ENCODE data around the gene DNAJC17. TPM values are rescaled to one million over a fixed set of nuclear protein-coding genes. Genes with fewer than 3 reads are reported as not detected.

DNAJC17 gene
- total RNA-seq, 2 donors from 2014 or later, result 26.3 to 37.3 TPM

DNA sequence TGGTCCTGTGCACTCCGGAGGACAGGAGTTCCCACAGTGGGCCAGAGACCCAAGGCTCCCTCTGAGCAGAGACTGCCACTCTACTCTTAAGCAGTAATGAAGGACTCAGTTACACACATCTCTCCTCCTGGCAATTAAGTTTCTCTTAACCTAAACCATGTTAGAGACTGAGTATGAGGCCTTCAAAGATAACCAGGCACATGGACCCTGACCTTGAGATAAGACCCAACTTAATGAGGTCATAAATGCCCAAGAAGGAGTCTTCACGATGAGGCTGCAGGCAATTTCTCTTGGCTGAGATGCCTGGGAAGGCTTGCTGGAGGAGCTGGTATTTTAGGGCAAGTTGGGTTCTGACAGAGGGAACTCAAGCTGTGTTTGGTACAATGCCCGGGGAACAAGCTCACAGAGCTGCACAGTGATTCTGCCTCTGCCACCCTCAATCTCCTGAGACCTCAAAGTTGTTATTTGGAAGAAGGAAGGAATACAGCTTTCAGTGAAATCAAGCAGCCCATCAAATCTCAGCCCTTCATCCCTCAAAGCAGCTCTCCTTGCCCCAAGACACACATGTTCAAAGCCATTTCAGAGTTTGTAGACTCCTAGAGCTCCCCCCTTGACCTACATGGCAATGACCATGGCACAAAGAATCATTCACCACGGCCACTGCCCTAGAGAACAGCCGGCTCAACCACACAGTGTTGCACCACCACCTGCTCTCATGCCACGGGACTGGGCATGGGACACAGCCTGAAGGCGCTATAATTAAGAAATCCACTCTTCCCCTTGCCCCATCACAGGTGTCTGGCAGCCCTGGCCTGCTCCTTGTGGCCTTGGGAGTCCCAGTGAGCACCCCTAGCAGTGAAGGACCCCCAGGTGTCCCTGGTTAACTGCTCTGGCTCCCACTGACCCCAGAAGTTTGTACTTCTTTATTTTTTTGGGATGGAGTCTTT lies 59.3 kb downstream of the DNAJC17 start:
- Mint-ChIP-seq H3K4me1 (ENCODE audit: low read depth) (peaks cover 38% of the 10 kb centered on the region), H3K4me3 (no peak overlapping the region), H3K27me3 (ENCODE audit: low read depth) (no peaks in the 10 kb centered on the region), H3K27ac (no peak overlapping the region), H3K36me3 (ENCODE audit: insufficient read depth in 2 of 2) (peaks cover 6 to 11% of the 10 kb centered on the region in 2 donors), H3K9me3 (no peaks in the 10 kb centered on the region)
- ATAC-seq (replicated peaks in 1 of 2), result no peak
- DNase-seq, result no peak

DNA sequence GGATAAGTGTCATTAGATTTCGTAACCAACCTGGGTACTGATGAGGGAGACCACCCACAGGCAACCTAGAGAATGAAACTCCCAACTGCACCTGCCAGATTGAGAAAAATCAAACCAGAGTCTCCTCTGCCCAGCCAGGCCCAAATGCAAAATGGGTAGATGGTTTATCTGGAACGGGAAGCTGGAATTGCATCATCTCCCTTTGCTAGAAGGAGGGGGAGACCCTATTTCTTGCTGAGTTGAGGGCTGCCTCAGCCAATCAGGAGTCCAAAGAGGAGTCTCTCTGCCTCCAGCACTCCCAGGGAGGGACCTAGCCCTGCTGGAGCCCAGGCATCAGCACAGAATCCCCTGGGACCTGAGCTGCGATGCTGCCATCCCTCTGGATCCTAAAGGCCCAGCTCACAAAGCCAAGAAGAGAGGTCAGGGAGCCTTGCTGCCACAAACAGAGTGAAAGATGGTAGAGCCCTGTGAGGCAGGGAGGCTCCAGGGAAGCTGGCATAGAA lies 60.3 kb downstream of the DNAJC17 start:
- no peak for DNase-seq

GRCh38 chr15:40744815-40745152 lies 62.5 kb downstream of the DNAJC17 start:
- Mint-ChIP-seq H3K36me3 (ENCODE audit: insufficient read depth in 2 of 2) (peaks cover 7 to 16% of the 10 kb centered on the region in 2 donors), H3K4me3 (no peak overlapping the region), H3K27ac (peak overlapping the region; percentile 93), H3K27me3 (ENCODE audit: low read depth) (no peaks in the 10 kb centered on the region), H3K9me3 (no peaks in the 10 kb centered on the region), H3K4me1 (ENCODE audit: low read depth) (peaks cover 29% of the 10 kb centered on the region)
- no peak for ATAC-seq (replicated peaks in 1 of 2)
- no peak for DNase-seq

More for the DNA sequence above, 60.3 kb downstream of the DNAJC17 start:
- ATAC-seq (replicated peaks in 1 of 2), result no peak
- Mint-ChIP-seq H3K27ac (peak overlapping the region; percentile 28), H3K4me3 (no peak overlapping the region), H3K9me3 (no peaks in the 10 kb centered on the region), H3K4me1 (ENCODE audit: low read depth) (peaks cover 36% of the 10 kb centered on the region), H3K36me3 (ENCODE audit: insufficient read depth in 2 of 2) (peaks cover 8 to 15% of the 10 kb centered on the region in 2 donors), H3K27me3 (ENCODE audit: low read depth) (no peaks in the 10 kb centered on the region)

- Mint-ChIP-seq H3K27me3 (ENCODE audit: low read depth) (no peaks in the 10 kb centered on the region), H3K4me3 (peak overlapping the region; percentile 51 to 69), H3K27ac (peak overlapping the region; percentile 93), H3K9me3 (no peaks in the 10 kb centered on the region), H3K4me1 (ENCODE audit: low read depth) (peaks cover 29% of the 10 kb centered on the region), H3K36me3 (ENCODE audit: insufficient read depth in 2 of 2) (peaks cover 7 to 13% of the 10 kb centered on the region in 2 donors)
- peak; percentile 73 to 79 for DNase-seq
- peak; percentile 91 to 95 for ATAC-seq (replicated peaks in 1 of 2)
These were observed 63.1 kb downstream of the DNAJC17 start for GRCh38 chr15:40743921-40744814.

- Mint-ChIP-seq H3K4me1 (ENCODE audit: low read depth) (peaks cover 29% of the 10 kb centered on the region), H3K27me3 (ENCODE audit: low read depth) (no peaks in the 10 kb centered on the region), H3K4me3 (peak overlapping the region; percentile 51 to 69), H3K36me3 (ENCODE audit: insufficient read depth in 2 of 2) (peaks cover 9 to 13% of the 10 kb centered on the region in 2 donors), H3K27ac (peak overlapping the region; percentile 93), H3K9me3 (no peaks in the 10 kb centered on the region)
- DNase-seq (no peak), ATAC-seq (replicated peaks in 1 of 2) (peak in 1 of 2 donors; percentile 42)
These were observed 63.8 kb downstream of the DNAJC17 start for GRCh38 chr15:40743485-40743901.

GRCh38 chr15:40739854-40740253 lies 67.4 kb downstream of the DNAJC17 start:
- Mint-ChIP-seq H3K4me3 (no peak overlapping the region), H3K27ac (no peak overlapping the region), H3K4me1 (ENCODE audit: low read depth) (peaks cover 21% of the 10 kb centered on the region), H3K9me3 (no peaks in the 10 kb centered on the region), H3K27me3 (ENCODE audit: low read depth) (no peaks in the 10 kb centered on the region), H3K36me3 (ENCODE audit: insufficient read depth in 2 of 2) (peaks cover 4 to 12% of the 10 kb centered on the region in 2 donors)
- no peak for DNase-seq
- no peak for ATAC-seq (replicated peaks in 1 of 2)

GRCh38 chr15:40739047-40739446 lies 68.2 kb downstream of the DNAJC17 start:
- DNase-seq, result no peak
- Mint-ChIP-seq H3K4me3 (no peak overlapping the region), H3K27me3 (ENCODE audit: low read depth) (no peaks in the 10 kb centered on the region), H3K36me3 (ENCODE audit: insufficient read depth in 2 of 2) (peaks cover 4 to 15% of the 10 kb centered on the region in 2 donors), H3K4me1 (ENCODE audit: low read depth) (peaks cover 15% of the 10 kb centered on the region), H3K27ac (peak overlapping the region; percentile 63), H3K9me3 (no peaks in the 10 kb centered on the region)
- ATAC-seq (replicated peaks in 1 of 2), result no peak

GRCh38 chr15:40737048-40737447 lies 70.2 kb downstream of the DNAJC17 start:
- peaks cover 4 to 10% of the 10 kb centered on the region in 2 donors for H3K36me3 Mint-ChIP-seq (ENCODE audit: insufficient read depth in 2 of 2)
- H3K9me3 Mint-ChIP-seq, result no peaks in the 10 kb centered on the region
- no peaks in the 10 kb centered on the region for H3K27me3 Mint-ChIP-seq (ENCODE audit: low read depth)
- DNase-seq (no peak), ATAC-seq (replicated peaks in 1 of 2) (no peak)
- no peak overlapping the region for H3K27ac Mint-ChIP-seq
- H3K4me1 Mint-ChIP-seq (ENCODE audit: low read depth), result no peaks in the 10 kb centered on the region
- no peak overlapping the region for H3K4me3 Mint-ChIP-seq

DNA sequence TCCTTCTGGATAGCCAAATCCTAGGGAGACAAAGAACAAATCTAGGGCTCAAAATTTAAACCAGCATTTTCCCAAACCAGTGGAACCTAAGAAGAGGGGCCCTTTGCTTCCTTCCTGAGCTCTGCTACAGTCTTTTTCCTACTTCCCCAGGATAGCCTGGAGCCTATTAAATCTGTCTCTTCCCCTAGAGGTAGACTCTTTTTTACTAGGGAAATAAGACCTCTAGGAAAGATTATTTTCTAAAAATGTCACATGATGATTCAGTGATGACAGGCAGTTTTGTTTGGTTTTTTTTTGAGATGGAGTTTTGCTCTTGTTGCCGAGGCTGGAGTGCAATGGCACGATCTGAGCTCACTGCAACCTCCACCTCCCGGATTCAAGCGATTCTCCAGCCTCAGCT lies 70.7 kb downstream of the DNAJC17 start:
- Mint-ChIP-seq H3K4me1 (ENCODE audit: low read depth) (peaks cover 3% of the 10 kb centered on the region), H3K4me3 (no peak overlapping the region), H3K27ac (no peak overlapping the region), H3K27me3 (ENCODE audit: low read depth) (no peaks in the 10 kb centered on the region), H3K36me3 (ENCODE audit: insufficient read depth in 2 of 2) (peaks cover 4 to 10% of the 10 kb centered on the region in 2 donors), H3K9me3 (no peaks in the 10 kb centered on the region)
- DNase-seq, result no peak
- ATAC-seq (replicated peaks in 1 of 2), result no peak

GRCh38 chr15:40731034-40731433 lies 76.2 kb downstream of the DNAJC17 start:
- Mint-ChIP-seq H3K36me3 (ENCODE audit: insufficient read depth in 2 of 2) (peaks cover 11 to 32% of the 10 kb centered on the region in 2 donors), H3K4me3 (no peak overlapping the region), H3K9me3 (no peaks in the 10 kb centered on the region), H3K4me1 (ENCODE audit: low read depth) (peaks cover 4% of the 10 kb centered on the region), H3K27ac (no peak overlapping the region), H3K27me3 (ENCODE audit: low read depth) (no peaks in the 10 kb centered on the region)
- ATAC-seq (replicated peaks in 1 of 2) (no peak), DNase-seq (no peak)

- Mint-ChIP-seq H3K9me3 (no peaks in the 10 kb centered on the region), H3K4me1 (ENCODE audit: low read depth) (peaks cover 24% of the 10 kb centered on the region), H3K27ac (peak overlapping the region; percentile 70), H3K27me3 (ENCODE audit: low read depth) (no peaks in the 10 kb centered on the region), H3K4me3 (no peak overlapping the region), H3K36me3 (ENCODE audit: insufficient read depth in 2 of 2) (peaks cover 4 to 32% of the 10 kb centered on the region in 2 donors)
- DNase-seq, result no peak
- ATAC-seq (replicated peaks in 1 of 2), result no peak
These were observed 83.4 kb downstream of the DNAJC17 start for GRCh38 chr15:40723919-40724318.

- no peak for ATAC-seq (replicated peaks in 1 of 2)
- no peak overlapping the region for H3K4me3 Mint-ChIP-seq
- H3K36me3 Mint-ChIP-seq (ENCODE audit: insufficient read depth in 2 of 2), result peaks cover 3 to 27% of the 10 kb centered on the region in 2 donors
- peaks cover 24% of the 10 kb centered on the region for H3K4me1 Mint-ChIP-seq (ENCODE audit: low read depth)
- no peaks in the 10 kb centered on the region for H3K27me3 Mint-ChIP-seq (ENCODE audit: low read depth)
- no peak overlapping the region for H3K27ac Mint-ChIP-seq
- no peak for DNase-seq
- no peaks in the 10 kb centered on the region for H3K9me3 Mint-ChIP-seq
These were observed 84.3 kb downstream of the DNAJC17 start for GRCh38 chr15:40722934-40723333.

DNA sequence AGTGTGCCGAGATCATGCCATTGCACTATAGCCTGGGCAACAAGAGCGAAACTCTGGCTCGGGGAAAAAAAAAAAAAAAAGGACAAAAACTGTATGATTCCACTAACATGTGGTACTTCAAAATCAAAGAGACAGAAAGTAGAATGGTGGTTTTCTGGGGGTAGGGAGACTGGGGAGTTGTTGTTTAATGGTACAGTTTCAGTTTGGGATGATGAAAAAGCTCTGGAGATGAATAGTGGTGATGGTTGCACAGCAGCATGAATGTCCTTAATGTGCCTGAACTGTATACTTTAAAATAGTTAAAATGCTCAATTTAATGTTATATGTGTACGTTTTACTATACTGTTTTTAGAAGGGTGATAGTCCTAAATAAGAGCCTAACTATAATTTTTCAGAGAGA lies 84.9 kb downstream of the DNAJC17 start:
- DNase-seq, result no peak
- H3K36me3 Mint-ChIP-seq (ENCODE audit: insufficient read depth in 2 of 2), result peaks cover 3 to 29% of the 10 kb centered on the region in 2 donors
- no peak overlapping the region for H3K27ac Mint-ChIP-seq
- H3K4me3 Mint-ChIP-seq, result no peak overlapping the region
- H3K9me3 Mint-ChIP-seq, result no peaks in the 10 kb centered on the region
- peaks cover 24% of the 10 kb centered on the region for H3K4me1 Mint-ChIP-seq (ENCODE audit: low read depth)
- ATAC-seq (replicated peaks in 1 of 2), result peak in 1 of 2 donors; percentile 51
- H3K27me3 Mint-ChIP-seq (ENCODE audit: low read depth), result no peaks in the 10 kb centered on the region
